Activated CD4-positive, alpha-beta T cell treated with anti-CD3 and anti-CD28 coated beads for 4 hours (primary cell): ENCODE data around the gene NR6A1.
"Not testable (repeated sequence)": the region's sequence is repeated elsewhere in the genome, so short reads cannot be mapped to it uniquely, and the experiment has no call there.

Experiments
- DNase-seq, 2 donors: peaks; one replicate each; pipeline ENCODE4 v3.0.0-alpha.2; 2020

NR6A1 gene

GRCh38 chr9:124758061-124758460 lies 13.1 kb downstream of the NR6A1 start:
- no peak for DNase-seq

DNA sequence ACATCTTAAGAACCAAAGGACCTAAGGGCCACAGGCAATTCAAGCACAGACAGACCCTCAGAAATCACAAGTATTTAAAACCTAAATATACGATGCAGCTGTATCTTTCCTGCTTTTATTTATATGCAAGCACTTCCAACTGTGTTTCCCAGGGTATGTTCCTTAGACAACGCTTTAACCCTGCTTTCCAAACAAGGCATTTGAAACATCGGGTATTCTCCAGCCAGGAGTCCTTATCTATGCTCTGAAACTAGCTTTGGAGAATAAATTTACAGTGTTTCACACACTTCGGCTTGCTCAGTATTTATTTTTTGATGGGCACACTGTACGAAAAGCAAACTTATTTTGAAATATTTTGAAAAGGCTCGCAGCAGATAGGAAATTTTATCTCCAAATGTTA lies 13.5 kb downstream of the NR6A1 start:
- DNase-seq, result no peak

GRCh38 chr9:124756011-124756410 lies 15.1 kb downstream of the NR6A1 start:
- no peak for DNase-seq

DNA sequence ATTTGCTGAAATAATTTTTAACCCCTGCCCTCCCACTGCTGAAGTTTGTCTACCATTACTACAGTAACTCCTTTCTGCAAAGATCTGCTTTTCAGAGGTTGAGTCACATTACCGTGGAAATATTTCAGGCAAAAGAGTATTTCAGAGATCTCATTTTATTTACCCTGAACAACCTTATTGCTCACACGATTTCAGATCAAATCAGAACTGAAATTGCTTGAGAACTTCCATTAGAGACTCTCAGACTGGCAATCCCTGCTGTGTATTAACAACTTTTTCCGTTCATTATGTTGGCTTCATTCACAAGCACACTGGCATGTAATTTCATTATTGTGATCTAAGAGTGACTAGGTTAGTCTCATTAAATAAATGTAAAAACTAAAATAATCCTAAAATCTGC lies 16.1 kb downstream of the NR6A1 start:
- DNase-seq, result no peak

GRCh38 chr9:124754289-124754688 lies 16.8 kb downstream of the NR6A1 start:
- DNase-seq, result no peak

DNA sequence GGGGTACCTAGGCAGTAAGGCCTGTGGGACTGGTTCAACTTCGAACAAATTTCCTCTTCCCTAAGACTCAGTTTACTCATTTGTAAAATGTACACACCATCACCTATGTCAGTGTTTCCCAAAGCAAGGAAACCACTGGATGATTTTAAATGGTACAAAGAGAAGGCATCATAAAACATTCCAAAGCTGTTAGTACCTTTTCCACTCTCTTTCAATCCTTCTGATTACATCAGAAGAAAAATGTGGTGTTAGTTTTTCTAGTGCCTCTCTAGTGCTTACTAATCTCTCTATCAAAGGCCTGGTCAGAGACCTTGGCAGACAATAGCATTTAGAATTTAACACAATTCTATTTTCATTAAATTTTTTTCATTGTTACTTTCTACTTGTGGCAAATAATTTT lies 18.1 kb downstream of the NR6A1 start:
- no peak for DNase-seq

GRCh38 chr9:124749781-124750180 lies 21.3 kb downstream of the NR6A1 start:
- no peak for DNase-seq

- no peak for DNase-seq
These were observed 21.8 kb downstream of the NR6A1 start for GRCh38 chr9:124749284-124749683.

GRCh38 chr9:124747065-124747464 lies 24.0 kb downstream of the NR6A1 start:
- DNase-seq, result no peak

- DNase-seq, result no peak
These were observed 27.3 kb downstream of the NR6A1 start for GRCh38 chr9:124743686-124744348.

DNA sequence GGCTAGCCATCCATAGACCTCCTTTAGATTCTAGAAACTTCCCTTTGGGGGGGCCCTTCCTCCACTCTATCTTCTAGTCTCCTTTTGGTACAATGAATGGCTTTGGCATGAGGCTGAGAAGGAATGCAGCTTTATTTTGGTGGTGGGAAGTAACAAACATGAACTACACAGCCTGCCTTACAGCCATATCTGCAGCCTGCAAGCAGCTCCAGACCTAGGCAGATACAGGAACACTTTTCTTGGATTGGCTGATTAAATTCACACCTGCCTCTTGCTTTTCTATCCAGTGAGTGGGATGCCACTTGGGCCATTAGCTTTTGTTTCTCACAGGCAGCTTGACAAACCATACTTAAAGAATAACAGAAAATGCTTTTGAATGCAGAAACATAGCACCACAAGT lies 28.2 kb downstream of the NR6A1 start:
- no peak for DNase-seq

DNA sequence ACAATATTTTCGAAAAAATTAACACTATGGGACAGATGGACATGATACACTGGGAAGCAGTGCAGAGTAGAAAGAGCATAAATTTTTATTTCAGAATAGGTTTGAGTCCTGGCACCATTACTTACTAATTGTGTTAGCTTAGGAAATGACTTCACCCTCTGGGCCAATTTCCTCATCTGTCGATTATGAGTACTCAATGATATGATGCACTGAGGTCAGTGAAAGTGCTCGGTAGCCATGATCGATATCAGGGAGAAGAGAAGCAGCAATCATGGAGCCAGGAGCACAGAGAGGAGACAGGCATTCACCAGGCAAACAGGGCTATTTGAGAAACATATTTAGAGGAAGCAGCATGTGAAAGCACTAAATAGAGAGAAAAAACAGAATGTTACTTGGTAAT lies 29.4 kb downstream of the NR6A1 start:
- no peak for DNase-seq

DNA sequence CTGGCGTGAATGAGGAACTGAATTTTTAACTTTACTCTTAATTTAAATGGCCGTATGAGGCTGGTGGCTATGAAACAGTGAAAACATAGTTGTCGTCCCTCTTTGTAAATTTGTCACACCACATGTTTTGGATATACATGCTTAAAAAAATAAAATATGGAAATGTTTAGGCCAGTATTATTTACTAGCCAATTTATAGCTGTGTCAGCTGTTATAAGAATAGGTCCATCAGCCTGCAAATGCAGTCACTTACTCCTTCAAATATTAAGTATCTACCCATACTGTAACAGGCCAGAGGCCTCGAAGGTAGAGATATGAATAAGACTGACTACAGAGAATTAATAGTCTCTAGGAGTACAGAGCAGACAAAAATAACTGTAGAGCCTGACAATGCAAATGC lies 30.0 kb downstream of the NR6A1 start:
- no peak for DNase-seq

DNA sequence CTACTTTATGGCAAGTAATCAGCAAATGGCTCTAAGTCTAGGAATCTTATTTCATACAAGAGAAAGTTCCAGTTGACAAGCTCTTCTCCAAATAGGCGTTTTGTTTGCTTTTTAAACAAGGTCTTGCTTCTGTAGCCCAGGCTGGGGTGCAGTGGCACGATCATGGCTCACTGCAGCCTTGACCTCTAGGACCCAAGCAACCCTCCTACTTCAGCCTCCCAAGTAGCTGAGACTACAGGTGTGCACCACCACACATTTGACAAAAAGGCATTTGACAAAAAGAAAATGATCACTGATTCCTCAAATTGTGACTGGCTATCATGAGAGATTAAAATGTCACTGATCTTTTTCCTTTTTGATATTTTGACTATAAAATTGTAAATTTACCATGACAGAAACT lies 31.8 kb downstream of the NR6A1 start:
- DNase-seq, result no peak

GRCh38 chr9:124738075-124738474 lies 33.0 kb downstream of the NR6A1 start:
- DNase-seq, result not testable (repeated sequence)

DNA sequence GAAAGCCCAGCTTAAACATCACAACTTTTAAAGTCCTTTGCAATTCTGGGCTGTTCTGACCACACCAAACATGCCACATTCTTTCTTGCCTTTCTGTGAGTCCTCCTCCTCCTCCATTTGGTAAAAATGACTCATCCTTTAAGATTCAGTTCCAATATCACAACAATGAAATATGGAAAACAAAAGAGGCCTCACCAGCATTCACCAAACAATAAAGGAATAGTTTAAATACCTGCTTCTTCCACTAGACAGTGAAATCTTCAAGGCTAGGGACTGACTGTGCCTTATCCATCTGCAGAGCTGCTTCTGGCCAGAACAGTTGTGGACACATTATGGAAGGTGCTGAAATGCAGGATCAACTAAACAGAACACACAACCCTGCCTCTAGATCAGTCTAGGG lies 36.0 kb downstream of the NR6A1 start:
- DNase-seq, result no peak

- DNase-seq, result not testable (repeated sequence)
These were observed 36.4 kb downstream of the NR6A1 start for GRCh38 chr9:124734741-124735083.

DNA sequence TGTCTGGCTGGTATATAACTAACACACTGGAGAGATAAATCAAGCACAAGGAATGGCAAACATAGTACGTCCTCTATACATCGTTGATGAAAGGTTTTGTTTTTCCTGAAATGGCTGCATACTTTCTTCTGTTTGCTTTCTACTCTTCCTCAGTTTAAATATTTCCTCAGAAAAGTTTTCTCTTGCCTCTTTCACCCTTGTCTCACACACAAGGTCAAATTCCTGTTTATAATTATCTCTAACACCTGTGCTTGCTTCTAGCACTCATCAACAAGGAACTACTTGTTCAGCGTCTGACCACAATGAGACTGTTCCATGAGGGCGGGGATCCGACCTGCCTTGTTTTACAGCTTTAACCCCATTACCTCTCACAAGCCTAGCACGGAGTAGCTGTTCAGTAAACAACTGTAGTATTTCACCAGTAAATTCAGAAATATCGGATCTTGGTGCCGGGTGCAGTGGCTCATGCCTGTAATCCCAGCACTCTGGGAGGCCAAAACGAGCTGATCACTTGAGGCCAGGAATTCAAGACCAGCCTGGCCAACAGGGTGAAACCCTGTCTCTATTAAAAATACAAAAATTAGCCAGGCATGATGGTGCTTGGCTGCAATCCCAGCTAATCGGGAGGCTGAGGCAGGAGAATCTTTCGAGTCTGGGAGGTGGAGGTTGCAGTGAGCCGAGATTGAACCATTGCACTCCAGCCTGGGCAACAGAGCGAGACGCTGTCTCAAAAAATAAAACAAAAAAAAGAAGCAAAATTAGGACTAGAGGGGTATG lies 37.0 kb downstream of the NR6A1 start:
- DNase-seq, result no peak

- DNase-seq, result no peak
These were observed 40.3 kb downstream of the NR6A1 start for GRCh38 chr9:124730772-124731171.

DNA sequence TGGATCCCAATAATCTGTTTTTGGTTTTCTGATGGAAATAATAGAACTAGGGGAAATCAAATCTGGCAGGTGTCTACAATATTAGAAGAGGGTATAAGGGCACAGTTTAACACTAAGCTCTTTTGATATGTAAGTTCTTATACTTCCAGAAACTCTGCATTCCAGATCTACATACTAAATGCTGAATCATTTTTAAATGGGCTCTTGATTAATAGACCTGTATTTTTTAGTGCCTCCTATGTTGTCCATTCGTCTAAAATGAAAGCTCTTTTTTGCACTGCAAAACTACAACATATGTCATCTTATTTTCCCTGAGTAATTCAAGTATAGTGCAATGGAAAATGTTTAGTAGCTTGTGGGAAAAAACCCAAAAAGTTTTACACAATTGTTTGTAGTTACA lies 44.2 kb downstream of the NR6A1 start:
- no peak for DNase-seq

- DNase-seq, result no peak
These were observed 46.1 kb downstream of the NR6A1 start for GRCh38 chr9:124725068-124725452.

DNA sequence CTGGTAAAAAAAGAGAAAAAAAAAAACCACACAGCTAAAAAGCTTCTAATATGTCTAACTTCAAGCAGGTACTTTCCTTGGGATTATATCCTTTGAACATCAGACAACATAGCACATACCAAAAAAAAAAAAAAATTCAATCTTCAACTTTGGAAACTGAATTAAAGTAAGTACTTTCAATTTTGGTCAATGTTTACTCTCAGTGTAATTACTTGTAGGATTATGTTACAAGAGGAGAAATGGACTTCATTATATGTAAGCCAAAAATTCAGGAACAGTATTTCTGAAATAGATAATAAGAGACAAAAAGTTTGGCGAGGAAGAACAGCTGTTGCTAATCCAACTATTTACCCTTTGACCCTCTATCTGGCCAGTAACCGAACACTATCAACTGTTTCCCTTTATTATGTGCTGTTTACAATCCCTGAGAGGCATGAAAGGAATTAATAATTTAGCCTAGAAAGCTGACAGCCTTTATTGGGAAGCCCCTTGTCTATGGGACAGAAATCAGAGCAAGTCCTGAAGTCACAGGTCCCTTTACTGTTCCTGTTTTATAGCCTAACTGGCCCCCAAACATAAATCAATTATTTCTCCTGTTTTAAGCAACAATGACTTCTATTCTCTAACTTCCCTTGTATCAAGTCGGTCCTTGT lies 46.6 kb downstream of the NR6A1 start:
- DNase-seq, result no peak

- DNase-seq, result no peak
These were observed 47.8 kb downstream of the NR6A1 start for GRCh38 chr9:124723352-124723751.
